Mesangial cell (primary cell): ENCODE measurements around the gene THOC2. TPM values are rescaled to one million over a fixed set of nuclear protein-coding genes. Genes with fewer than 3 reads are reported as not detected.

Experiments used
- total RNA-seq: library from RNA; depleted of rRNA; stranded (reverse); fragments of >200 nt; gene quantifications from 2 replicates; pipeline ENCODE4 v1.2.3, GENCODE V29; 2015

Gene THOC2
- total RNA-seq: 21.4 and 23.3 TPM in 2 replicates

GRCh38 chrX:123732670-123733363, at the start of gene THOC2:
Gene THOC2 (minus strand): TSS chrX:123733052. CDS start chrX:123733022, 30 bp downstream.

Other genes with a start within 250 kb of the THOC2 start
- 14.5 and 16.6 TPM in 2 replicates for gene XIAP, start 127.0 kb upstream of the THOC2 start, total RNA-seq
- 18.9 and 36.0 TPM in 2 replicates for gene STAG2, start 228.7 kb upstream of the THOC2 start, total RNA-seq